ENCODE data around the gene TSPY8.
"Not testable (repeated sequence)": the region's sequence is repeated elsewhere in the genome, so short reads cannot be mapped to it uniquely, and the experiment has no call there.

GRCh38 chrY:9337164-9337563 lies 20.4 kb upstream of the TSPY8 start, which contains the start of gene TSPY4:
- not testable (repeated sequence) for TF ChIP-seq CTCF (conservative IDR thresholded peaks at IDR 0.05 in 1 of 2, IDR thresholded peaks at IDR 0.05 in 1 of 2; ENCODE audit: extremely low read depth in 1 of 2, insufficient read depth in 1 of 2, low read depth in 1 of 2, low read length in 2 of 2); EZH2 (IDR thresholded peaks at IDR 0.05; ENCODE audit: borderline replicate concordance, low read length)

All from mammary epithelial cell (primary cell).